Left renal pelvis (tissue), 4 donors: ENCODE measurements around the gene FBLN2. TPM values are rescaled to one million over a fixed set of nuclear protein-coding genes. Genes with fewer than 3 reads are reported as not detected.

Source experiments
- DNase-seq, 4 donors: peaks; one replicate each; pipeline ENCODE4 v3.0.0-alpha.2; 2013; ENCODE audit warnings: low read depth in 4 of 4, low spot score in 3 of 4
- polyA plus RNA-seq, 4 donors: library from polyadenylated mRNA; unstranded; fragments of 120-200 nt; gene quantifications; one replicate each; pipeline ENCODE4 v1.2.1, GENCODE V29; 2013; ENCODE audit not compliant: insufficient read length in 4 of 4

FBLN2 gene
- polyA plus RNA-seq, 4 donors: 25.6 to 97.3 (median 34.6) TPM

DNA sequence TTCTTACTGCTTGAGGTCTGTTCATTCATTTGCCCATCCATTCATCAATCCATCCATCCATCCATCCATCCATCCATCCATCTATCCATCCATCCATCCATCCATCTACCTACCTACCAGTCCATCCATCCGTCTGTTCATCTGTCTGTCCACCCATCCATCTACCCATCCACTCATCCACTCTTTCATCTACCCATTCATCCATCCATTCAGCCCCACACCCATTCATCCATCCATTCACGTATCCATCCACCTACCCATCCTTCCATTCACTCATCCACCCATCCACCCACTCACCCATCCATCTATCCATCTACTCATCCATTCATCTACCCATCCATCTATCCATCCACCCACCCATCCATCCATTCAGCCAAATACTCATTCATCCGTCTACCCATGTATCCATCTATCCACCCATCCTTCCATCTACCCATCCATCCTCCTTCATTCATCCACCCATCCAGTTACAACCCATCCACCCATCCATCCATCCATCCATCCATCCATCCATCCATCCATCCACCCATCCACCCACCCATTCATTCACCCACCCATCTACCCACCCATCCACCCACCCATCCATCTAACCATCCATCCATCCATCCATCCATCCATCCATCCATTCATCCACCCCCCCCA is 68.3 kb downstream of the FBLN2 start:
- DNase-seq: no peak

DNA sequence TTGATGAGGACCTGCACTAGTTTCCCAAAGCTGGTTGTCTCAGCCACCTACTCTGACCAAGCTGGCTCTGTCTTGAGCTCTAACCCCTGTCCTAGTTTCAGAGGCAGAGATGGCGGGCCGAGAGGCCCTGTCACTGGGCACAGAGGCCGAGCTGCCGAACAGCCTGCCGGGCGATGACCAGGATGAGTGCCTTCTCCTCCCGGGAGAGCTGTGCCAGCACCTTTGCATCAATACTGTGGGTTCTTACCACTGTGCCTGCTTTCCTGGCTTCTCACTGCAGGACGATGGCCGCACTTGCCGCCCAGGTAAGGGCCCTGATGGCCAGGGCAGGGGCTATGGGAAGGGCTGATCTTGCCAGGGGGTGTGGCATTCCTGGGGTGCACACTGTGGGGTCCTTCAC is 69.1 kb downstream of the FBLN2 start:
- DNase-seq: no peak

DNA sequence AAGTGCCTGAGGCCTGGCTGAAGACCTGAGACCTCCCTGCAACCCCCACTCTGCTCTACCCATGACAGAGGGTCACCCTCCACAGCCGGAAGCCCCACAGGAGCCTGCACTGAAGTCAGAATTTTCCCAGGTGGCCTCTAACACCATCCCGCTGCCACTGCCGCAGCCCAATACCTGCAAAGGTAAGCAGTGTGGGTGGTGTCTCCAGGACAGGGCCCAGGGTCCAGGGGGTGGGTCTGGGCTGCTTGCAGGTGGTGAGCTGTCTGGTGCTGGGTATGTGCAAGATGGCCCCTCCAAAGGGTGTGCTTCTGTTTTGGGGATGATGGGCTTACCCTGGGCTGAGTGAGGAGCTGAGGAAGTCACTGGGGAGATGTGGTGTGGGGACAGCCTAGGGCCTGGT is 69.9 kb downstream of the FBLN2 start:
- no peak for DNase-seq

DNA sequence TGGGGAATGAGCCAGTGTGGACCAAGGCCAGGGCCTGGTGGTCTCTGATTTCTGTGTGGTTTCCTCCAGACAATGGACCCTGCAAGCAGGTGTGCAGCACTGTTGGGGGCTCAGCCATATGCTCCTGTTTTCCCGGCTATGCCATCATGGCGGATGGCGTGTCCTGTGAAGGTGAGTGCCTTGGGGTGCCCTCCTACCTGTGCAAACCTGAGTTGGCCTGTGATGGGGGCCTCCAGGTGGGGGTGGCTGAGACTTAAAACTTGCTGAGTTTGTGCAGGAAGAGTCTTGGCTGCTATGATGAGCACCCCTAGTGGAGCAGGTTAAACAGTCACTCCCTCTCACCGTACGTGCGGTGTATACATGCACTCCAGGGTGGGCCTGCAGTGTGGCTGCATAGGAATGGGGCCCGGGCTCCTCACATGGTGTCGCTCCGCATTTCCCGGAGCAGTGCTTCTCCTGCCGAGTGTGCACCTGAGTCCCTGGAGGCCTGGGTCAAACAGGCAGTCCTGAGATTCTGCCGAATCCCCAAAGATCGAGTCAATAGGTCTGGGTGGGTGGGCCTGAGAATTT is 70.8 kb downstream of the FBLN2 start:
- no peak for DNase-seq

DNA sequence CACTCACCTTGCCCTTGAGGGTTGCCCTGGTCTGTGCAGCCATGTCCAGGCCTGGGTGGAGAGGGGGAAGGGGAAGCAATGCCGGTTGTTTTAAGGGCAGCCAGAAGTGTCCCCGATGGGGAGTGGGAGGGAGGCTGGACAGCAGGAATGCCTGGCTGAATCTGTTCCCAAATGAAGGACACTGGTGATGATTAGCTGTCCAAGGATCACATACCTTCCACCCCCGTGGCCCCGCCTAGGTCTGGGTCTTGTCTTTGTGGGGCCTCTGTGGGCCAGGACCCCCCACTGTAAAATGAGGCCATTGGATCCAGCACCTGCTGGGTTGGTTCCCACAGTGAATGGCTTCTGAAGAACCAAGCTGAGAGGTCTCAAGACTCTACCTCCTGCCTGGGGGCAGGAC is 71.4 kb downstream of the FBLN2 start:
- DNase-seq: no peak

DNA sequence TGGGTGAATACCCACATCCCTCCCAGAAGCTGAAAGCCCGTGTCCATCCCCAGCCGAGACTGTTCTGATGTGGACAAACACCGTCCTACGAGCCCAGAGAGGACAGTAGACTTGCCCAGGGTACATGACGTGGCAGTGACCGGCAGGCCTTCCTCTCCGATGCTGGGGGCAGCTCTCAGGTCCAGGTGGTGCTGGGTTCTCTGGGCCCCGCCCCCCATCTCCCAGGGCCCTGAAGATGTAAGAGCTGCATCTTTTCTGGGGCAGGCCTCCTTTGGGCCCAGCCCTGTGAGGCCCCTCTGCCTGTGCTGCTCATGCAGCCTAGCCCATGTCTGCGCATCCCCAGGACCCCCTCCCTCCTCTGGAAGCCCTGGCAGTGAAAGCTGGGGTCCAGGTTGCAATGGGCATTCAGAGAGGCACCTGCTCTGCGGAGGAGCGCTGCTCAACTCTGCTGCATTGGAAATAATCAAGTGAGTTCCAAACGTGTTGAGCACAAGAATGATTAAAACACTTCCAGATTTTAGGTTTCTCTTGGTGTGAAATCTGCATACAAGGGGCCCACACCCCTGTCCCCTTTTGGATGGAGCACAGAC is 71.9 kb downstream of the FBLN2 start:
- DNase-seq: no peak

DNA sequence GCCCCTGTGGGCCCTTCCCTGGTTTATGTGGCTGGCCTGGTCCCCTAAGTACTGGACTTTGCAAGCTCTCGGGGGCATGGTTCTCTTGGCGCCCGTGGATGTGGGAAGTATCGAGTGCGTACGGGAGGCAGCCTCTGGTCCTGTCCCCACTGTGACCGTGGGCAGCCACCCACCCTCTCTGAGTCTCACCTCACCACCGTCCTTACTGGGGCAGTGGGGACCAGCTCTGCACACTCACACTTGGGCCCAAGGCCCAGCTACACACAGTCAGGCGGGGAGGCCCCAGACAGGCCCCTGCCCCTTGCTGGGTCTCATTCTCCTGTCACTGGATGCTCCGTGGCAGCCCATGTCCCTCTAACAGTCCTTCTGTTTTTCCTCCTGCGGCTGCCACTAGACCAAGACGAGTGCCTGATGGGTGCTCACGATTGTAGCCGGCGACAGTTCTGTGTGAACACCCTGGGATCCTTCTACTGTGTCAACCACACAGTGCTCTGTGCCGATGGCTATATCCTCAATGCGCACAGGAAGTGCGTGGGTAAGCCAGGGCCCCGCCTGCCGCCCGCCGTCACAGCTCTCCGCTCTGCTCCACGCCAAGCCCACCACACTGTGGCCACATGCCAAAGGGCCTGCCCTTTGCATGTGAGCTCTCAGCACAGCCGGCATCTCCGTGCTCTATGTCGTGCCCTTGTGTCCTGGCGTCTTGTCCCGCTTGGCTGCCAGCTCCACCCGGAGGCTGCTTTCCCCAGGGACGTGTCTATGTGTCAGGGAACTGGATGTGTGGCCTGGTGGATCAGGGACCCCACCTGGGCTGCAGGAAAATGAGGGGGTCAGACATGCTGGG is 72.7 kb downstream of the FBLN2 start:
- no peak for DNase-seq

DNA sequence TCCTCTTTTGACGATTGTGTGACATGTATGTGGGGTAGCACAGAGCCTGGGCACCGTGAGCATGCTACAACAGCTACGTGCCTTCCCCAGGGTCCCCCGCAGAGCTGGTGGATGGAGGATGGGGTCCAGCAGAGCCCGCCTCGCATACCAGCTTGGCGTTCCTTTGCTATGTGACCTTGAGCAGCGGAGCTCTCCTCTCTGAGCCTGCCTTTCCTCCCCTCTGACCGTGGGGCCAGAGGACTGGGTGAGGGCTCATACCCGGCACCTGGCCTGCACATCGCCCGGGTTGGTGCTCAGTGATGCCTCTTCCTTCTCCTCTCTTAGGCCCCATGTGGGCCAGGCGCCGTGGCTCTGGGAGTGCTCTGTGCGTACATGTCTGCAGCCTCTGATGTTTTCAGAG is 73.4 kb downstream of the FBLN2 start:
- DNase-seq: no peak

DNA sequence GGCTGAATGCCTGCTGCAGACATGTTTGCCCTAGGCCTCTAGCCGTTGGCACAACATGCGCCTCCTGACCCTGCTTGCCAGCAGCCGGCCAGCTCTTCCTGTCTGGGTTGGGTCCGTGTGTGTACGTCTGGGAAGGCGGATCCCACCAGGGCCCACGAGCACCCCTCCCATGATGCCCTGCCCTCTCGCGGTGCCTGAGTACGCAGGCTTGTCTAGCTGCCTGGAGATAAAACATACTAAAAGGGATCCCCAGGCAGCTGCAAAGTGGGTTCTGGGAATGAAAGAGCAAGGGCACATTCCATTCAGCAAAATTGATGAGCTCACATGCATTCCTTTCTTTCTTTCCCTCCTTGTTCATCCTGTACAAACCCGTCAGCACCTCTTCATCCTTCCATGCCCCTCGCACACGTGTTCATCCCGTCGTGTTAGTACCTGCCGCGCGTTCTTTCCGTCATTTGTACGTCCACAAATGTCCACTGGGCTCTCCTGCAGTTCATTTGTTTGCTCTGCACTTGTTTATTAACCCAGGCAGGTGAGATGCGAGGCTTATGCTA is 74.3 kb downstream of the FBLN2 start:
- no peak for DNase-seq

DNA sequence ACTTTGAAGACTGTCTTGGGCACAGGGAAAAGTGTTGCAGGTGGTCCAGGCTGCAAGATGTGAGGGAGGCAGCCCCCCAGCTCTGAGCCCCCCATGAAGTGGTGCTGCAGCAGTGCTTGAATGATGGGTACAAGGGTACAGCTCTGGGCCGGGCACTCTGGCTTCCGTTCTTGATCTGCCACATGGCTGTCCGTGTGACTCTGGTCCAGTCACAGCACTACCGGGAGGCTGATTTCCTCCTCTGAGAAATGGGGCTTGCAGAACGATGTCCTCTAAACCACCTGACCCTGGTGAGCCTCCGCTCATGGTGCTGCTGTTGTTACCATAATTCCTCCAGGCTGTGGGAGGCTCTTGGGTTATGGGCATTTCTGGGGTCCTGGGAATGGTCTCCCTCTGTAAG is 75.1 kb downstream of the FBLN2 start:
- no peak for DNase-seq

DNA sequence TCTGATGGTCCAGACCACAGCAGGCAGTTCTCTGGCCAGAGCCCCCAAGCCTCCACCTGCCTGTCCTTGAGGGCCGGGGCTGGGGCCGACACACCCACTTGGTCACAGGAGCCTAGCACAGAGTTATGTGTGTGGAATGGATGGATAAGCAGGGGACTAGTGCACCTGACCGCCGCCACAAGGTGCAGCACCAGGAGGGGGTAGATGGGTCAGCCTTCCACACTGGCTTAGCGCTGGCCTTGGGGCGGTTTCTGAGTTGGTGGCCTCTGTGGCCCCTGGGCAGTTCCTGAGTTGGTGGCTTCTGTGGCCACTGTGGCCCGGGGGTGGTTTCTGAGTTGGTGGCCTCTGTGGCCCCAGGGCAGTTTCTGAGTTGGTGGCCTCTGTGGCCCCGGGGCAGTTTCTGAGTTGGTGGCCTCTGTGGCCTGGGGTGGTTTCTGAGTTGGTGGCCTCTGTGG is 75.8 kb downstream of the FBLN2 start:
- DNase-seq: no peak

DNA sequence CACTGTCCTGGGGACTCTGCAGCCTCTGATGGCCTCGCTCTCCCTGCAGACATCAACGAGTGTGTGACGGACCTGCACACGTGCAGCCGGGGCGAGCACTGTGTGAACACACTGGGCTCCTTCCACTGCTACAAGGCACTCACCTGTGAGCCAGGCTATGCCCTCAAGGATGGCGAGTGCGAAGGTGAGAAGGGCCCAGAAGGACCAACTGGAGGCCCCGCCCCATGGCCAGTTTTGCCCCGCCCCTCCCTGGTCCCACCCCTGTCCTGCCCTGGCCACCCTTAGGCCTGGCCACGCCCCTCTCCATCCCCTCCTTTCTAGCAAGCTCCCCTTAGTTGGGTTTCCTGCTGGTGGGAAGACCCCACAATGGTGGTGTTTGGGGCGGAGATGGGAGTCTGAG is 77.5 kb downstream of the FBLN2 start:
- no peak for DNase-seq

DNA sequence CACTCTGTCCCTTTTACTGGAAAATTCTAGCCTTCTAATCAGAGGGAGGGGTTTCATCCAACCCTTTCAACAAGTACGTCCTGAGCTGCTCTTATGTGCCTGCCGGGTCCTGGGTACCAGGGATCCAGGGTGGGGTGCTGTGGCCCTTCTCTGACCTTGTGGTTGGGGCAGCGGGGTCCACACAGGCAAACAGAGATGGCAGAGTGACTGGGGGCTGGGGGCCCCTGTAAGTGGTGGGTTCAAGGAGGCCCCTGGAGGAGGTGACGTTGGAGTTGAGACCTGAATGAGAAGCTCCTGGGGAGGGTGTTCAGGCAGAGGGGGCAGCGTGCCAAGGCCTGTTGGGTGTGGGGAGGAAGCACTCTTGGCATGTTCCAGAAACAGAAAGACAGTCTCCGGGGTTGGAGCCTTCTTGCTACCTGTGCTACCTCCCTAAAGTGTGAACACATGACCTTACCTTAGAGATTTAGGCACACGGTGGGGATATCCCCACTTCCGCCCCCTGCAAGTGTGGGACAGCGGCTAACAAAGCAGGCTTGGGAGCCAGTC is 78.1 kb downstream of the FBLN2 start:
- no peak for DNase-seq

DNA sequence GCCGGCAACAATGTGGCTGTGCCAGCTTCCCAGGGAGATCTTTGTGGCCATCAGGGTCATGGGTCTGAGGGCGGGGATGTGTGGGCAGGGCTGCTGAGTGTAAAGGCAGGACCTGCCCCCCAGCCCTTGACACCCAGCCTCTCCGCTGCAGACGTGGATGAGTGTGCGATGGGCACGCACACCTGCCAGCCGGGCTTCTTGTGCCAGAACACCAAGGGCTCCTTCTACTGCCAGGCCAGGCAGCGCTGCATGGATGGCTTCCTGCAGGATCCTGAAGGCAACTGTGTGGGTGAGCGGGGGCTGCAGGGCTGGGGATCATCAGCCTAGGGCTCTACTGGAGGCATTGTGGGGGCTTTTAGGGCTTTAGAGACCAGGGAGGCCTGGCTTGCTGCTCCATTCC is 78.8 kb downstream of the FBLN2 start:
- DNase-seq: no peak

DNA sequence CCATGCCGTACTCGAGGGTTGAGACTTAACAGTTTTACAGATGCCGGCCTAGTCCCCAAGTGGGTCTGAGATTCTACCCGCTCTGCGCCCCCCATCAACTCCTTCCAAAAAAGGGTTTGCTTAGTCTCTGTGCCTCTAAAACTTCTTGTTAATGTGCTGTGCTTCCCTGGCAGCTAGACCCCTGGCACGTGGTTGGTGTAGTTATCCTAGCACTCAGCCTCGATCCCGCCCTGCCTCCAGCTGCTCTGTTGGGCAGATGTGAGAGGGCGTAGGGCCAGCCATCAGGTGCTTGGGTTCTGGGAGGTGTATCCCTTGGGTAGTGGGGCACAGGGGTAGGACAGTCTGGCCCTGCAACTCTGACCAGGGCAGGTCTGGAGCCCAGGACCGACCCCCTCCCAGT is 79.5 kb downstream of the FBLN2 start:
- DNase-seq: no peak

DNA sequence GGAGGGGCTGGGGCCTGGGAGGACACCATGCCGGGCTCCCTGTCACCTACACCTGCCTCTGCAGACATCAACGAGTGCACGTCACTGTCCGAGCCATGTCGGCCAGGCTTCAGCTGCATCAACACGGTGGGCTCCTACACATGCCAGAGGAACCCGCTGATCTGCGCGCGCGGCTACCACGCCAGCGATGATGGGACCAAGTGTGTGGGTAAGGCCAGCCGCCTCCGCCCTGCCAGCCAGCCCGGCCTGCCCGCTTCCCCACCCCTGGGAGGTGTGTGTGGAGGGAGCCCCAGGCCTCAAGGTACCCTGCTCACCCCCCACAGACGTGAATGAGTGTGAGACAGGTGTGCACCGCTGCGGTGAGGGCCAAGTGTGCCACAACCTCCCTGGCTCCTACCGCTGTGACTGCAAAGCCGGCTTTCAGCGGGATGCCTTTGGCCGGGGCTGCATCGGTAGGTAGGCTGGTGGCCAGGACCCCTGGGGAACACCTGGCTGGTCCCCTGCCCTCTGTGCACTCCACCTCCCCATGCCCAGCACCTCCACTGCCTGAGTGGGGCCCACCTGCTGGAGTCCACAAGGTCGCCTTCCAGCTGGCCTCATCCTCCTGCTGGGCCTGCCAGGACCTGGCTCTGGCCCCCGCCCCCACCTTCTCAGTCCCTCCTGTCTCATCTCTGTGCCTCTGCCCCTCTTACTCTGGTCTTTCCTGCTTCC is 80.1 kb downstream of the FBLN2 start:
- no peak for DNase-seq

DNA sequence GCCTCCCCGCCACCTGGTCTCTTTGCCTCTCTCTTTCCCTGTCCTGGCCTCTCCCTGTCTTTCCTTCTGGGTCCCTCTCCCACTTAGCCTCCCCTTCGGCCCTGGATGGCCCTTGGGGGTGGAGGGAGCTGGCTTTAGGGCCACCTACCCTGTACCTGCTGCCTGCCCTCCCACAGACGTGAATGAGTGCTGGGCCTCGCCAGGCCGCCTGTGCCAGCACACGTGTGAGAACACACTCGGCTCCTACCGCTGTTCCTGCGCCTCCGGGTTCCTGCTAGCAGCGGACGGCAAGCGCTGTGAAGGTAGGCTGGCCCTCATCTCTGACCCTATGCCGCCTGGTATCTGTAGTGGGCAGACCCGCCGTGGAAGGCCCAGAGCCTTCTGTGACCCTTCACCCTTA is 80.7 kb downstream of the FBLN2 start:
- no peak for DNase-seq

DNA sequence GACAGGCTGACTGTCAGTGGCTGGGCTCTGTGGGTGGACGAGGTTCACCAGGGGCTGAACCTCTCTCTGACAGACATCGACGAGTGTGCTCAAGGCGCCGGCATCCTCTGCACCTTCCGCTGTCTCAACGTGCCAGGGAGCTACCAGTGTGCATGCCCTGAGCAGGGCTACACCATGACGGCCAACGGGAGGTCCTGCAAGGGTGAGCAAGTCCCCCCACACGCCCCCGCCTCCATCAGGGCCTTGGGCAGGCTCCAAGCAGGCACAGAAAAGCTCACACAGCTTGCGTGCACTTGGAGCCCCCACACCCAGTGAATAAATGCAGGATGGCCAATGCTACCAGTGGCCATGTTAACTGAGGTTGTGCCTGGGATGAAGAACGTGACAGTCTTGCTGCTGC is 82.3 kb downstream of the FBLN2 start:
- DNase-seq: no peak

DNA sequence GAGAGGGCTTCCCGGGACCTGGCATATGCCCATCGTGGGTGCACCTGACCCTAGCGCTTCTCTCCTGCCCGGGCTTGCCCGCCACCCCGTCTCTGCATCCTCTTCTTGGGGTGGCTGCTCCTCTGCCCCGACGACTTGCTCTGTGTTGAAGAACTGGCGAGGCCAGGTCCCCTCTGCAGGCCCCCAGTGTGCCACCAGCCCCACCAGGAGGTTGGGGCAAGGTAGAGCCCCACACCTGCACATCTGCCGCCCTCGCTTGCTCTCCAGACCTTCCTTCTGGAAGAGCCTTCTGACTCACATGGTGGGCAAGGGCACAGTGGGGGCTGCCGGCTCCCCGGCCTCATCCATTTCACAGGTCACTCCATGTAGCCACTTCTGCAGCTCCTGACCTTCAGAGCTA is 84.3 kb downstream of the FBLN2 start:
- no peak for DNase-seq

DNA sequence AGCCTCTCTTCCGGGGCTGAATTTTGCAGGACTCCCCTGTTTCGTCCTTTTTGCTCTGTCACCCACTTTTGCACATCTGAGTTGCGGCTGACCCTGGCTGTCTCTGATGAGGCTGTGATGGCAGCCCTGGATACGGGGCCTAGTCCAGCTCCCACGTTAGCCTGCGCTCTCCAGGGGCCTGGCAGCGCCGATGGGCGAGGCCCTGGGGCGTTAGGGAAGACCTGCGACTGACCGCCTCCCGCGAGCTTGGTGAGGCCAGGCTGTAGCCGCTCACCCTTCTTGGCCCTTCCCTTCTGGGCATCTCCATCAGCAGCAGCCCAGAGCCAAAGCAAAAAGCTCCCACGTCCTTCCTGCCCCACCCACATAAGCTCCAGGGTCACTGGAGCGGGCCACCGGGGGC is 85.2 kb downstream of the FBLN2 start:
- no peak for DNase-seq
